CD14-positive monocyte (primary cell): ENCODE results near the gene RPS6KA3. TPM values are rescaled to one million over a fixed set of nuclear protein-coding genes. Genes with fewer than 3 reads are reported as not detected.
"Not testable (repeated sequence)": the region's sequence is repeated elsewhere in the genome, so short reads cannot be mapped to it uniquely, and the experiment has no call there.

Experiments
- DNase-seq, 3 donors: peaks; one replicate each; pipeline ENCODE4 v3.0.0-alpha.2; 2011 to 2022
- H2AFZ ChIP-seq: 2 replicates; pipeline ENCODE4 v1.6.0; 2012; ENCODE audit warnings: mild to moderate bottlenecking, low read depth, low read length, inconsistent platforms; ENCODE audit not compliant: insufficient read depth, poor library complexity, severe bottlenecking
- H3K27ac ChIP-seq, 2 donors: 1 replicate in 1 of 2; 2 replicates in 1 of 2; pipeline ENCODE4 v1.5.1; 2012 to 2013; ENCODE audit warnings: low read length in 2 of 2, control low read depth in 1 of 2, inconsistent platforms in 1 of 2, low read depth in 1 of 2, mild to moderate bottlenecking in 1 of 2
- H3K27me3 ChIP-seq, 2 donors: one replicate each; pipeline versions ENCODE4 v1.6.0 to v1.6.1; 2011 to 2013; ENCODE audit warnings: low read length in 2 of 2; ENCODE audit not compliant: control insufficient read depth in 2 of 2, insufficient read depth in 2 of 2
- H3K36me3 ChIP-seq, 2 donors: replicated peaks in 1 of 2; 1 replicate in 1 of 2; 2 replicates in 1 of 2; pipeline versions ENCODE4 v1.5.1 to v1.6.1; 2012 to 2013; ENCODE audit warnings: low read length in 2 of 2, control low read depth in 1 of 2, inconsistent platforms in 1 of 2, mild to moderate bottlenecking in 1 of 2; ENCODE audit not compliant: insufficient read depth in 2 of 2, control insufficient read depth in 1 of 2
- H3K4me1 ChIP-seq, 2 donors: 1 replicate in 1 of 2; 2 replicates in 1 of 2; pipeline versions ENCODE4 v1.5.1 to v1.6.1; 2012 to 2013; ENCODE audit warnings: low read length in 2 of 2, control low read depth in 1 of 2, inconsistent platforms in 1 of 2, mild to moderate bottlenecking in 1 of 2, moderate library complexity in 1 of 2; ENCODE audit not compliant: insufficient read depth in 2 of 2, control insufficient read depth in 1 of 2
- H3K4me2 ChIP-seq: replicated peaks from 2 replicates; pipeline ENCODE3; 2012; ENCODE audit warnings: low read length, moderate library complexity, mild to moderate bottlenecking; ENCODE audit not compliant: poor library complexity, severe bottlenecking; ENCODE audit errors: extremely low read depth
- H3K4me3 ChIP-seq, 3 experiments: fragments of 200-600 bp in 1 of 3; sonication (generic) in 1 of 3; replicated peaks in 1 of 3; 1 replicate in 2 of 3; 2 replicates in 1 of 3; pipeline ENCODE4 v1.5.1; 2011 to 2013; ENCODE audit warnings: low read length in 3 of 3, mild to moderate bottlenecking in 3 of 3, control low read depth in 2 of 3, low read depth in 2 of 3, inconsistent platforms in 1 of 3, moderate library complexity in 1 of 3
- H3K79me2 ChIP-seq: 2 replicates; pipeline ENCODE4 v1.6.0; 2012; ENCODE audit warnings: mild to moderate bottlenecking, control low read depth, inconsistent platforms, low read length, moderate library complexity; ENCODE audit not compliant: insufficient read depth
- H3K9ac ChIP-seq: 2 replicates; pipeline ENCODE4 v1.6.0; 2017; ENCODE audit warnings: low read length, mild to moderate bottlenecking; ENCODE audit not compliant: insufficient read depth, poor library complexity, severe bottlenecking
- H3K9me3 ChIP-seq, 2 donors: replicated peaks in 1 of 2; 1 replicate in 1 of 2; 2 replicates in 1 of 2; pipeline versions ENCODE4 v1.5.1 to v1.6.1; 2012 to 2013; ENCODE audit warnings: low read length in 2 of 2, control low read depth in 1 of 2; ENCODE audit not compliant: control insufficient read depth in 1 of 2, insufficient read depth in 1 of 2
- H4K20me1 ChIP-seq: 2 replicates; pipeline ENCODE4 v1.6.0; 2012; ENCODE audit warnings: mild to moderate bottlenecking, low read length, control low read depth, moderate library complexity; ENCODE audit not compliant: insufficient read depth
- H3K27ac Mint-ChIP-seq, 7 donors: one replicate each; pipeline ENCODE4 v1.8.0; 2020; ENCODE audit warnings: mild to moderate bottlenecking in 7 of 7, mixed read lengths in 7 of 7, moderate library complexity in 6 of 7, inconsistent platforms in 2 of 7
- H3K27me3 Mint-ChIP-seq, 3 donors: one replicate each; pipeline ENCODE4 v1.8.0; 2021 to 2022; ENCODE audit warnings: low read depth in 3 of 3, mild to moderate bottlenecking in 3 of 3, mixed read lengths in 3 of 3, moderate library complexity in 3 of 3, inconsistent platforms in 1 of 3
- H3K36me3 Mint-ChIP-seq, 2 donors: one replicate each; pipeline ENCODE4 v1.8.0; 2020; ENCODE audit warnings: mixed read lengths in 2 of 2, inconsistent platforms in 1 of 2, mild to moderate bottlenecking in 1 of 2
- H3K4me1 Mint-ChIP-seq: one replicate; pipeline ENCODE4 v1.8.0; 2020; ENCODE audit warnings: mild to moderate bottlenecking, mixed read lengths
- H3K4me3 Mint-ChIP-seq, 2 donors: one replicate each; pipeline ENCODE4 v1.8.0; 2020; ENCODE audit warnings: mild to moderate bottlenecking in 2 of 2, mixed read lengths in 2 of 2, moderate library complexity in 1 of 2
- H3K9me3 Mint-ChIP-seq, 7 donors: one replicate each; pipeline ENCODE4 v1.8.0; 2020 to 2022; ENCODE audit warnings: mixed read lengths in 7 of 7, mild to moderate bottlenecking in 6 of 7, moderate library complexity in 6 of 7, inconsistent platforms in 2 of 7
- WGBS: methylation state at CpG from one replicate; pipeline ENCODE4 v1.1.5; 2013; ENCODE audit warnings: missing lambda C conversion rate; ENCODE audit not compliant: insufficient coverage; 5-methylcytosine and 5-hydroxymethylcytosine counted together
- intact Hi-C, 2 donors: fragments of 100-400 bp; cut with micrococcal nuclease; formaldehyde crosslinking; loops; one replicate each; pipeline versions ENCODE4 v1.15.0 to v1.15.1; 2023
- polyA plus RNA-seq, 3 donors: library from polyadenylated mRNA; depleted of rRNA in 1 of 3; unstranded in 2 of 3; stranded (reverse) in 1 of 3; fragments of 300-500 nt in 2 of 3; fragments of >200 nt in 1 of 3; fragmentation: Illumina TruSeq in 2 of 3; gene quantifications; 1 replicate in 2 of 3; 2 replicates in 1 of 3; pipeline ENCODE4 v1.2.3, GENCODE V29; 2012 to 2021
- TF ChIP-seq, protein P1 (sequence below): fragments of 200-600 bp; IDR thresholded peaks from one replicate; pipeline ENCODE4 v1.8.0; 2022; ENCODE audit warnings: antibody characterized with exemption, mild to moderate bottlenecking

The RPS6KA3 gene
- polyA plus RNA-seq, 3 donors, result 14.6 to 28.2 (median 21.6) TPM

DNA sequence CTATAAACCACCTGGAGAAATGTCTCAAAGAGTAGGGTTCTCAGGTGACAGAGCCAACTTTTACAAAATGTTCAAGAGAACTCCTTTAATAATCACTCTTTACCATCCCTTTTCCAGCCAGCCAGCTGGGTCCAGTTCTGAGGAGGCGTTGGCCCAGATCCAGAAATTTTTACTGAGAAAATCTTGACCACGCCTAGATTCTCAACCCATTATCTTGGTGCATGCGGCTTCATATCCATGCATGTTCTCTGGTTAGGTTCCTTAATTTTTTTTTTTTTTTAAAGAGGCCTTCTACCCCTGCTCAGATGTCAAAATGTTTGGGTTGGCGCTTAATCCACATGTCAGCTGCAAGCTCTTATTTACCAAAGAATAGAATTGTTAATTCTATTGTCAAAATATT is 138.0 kb downstream of the RPS6KA3 start:
- peaks cover 5 to 12% of the 10 kb centered on the region in 2 donors for H3K4me1 ChIP-seq
- Mint-ChIP-seq H3K27ac (no peak overlapping the region), H3K4me3 (no peak overlapping the region), H3K27me3 (peaks cover 0 to 2% (median under 1%) of the 10 kb centered on the region in 3 donors), H3K4me1 (peaks cover 4% of the 10 kb centered on the region), H3K36me3 (peaks cover 10 to 67% of the 10 kb centered on the region in 2 donors), H3K9me3 (no peaks in the 10 kb centered on the region)
- no peak overlapping the region for H2AFZ ChIP-seq
- H3K27me3 ChIP-seq, result no peaks in the 10 kb centered on the region
- peaks cover 22 to 72% of the 10 kb centered on the region in 2 donors for H3K36me3 ChIP-seq
- H3K9me3 ChIP-seq, result no peaks in the 10 kb centered on the region
- WGBS, result no CpG with 5 or more reads among the region's 4 CpGs
- H3K4me2 ChIP-seq, result no peak overlapping the region
- H3K9ac ChIP-seq, result no peak overlapping the region
- DNase-seq, result no peak
- H4K20me1 ChIP-seq, result peaks cover 39% of the 10 kb centered on the region
- TF ChIP-seq, protein P1, sequence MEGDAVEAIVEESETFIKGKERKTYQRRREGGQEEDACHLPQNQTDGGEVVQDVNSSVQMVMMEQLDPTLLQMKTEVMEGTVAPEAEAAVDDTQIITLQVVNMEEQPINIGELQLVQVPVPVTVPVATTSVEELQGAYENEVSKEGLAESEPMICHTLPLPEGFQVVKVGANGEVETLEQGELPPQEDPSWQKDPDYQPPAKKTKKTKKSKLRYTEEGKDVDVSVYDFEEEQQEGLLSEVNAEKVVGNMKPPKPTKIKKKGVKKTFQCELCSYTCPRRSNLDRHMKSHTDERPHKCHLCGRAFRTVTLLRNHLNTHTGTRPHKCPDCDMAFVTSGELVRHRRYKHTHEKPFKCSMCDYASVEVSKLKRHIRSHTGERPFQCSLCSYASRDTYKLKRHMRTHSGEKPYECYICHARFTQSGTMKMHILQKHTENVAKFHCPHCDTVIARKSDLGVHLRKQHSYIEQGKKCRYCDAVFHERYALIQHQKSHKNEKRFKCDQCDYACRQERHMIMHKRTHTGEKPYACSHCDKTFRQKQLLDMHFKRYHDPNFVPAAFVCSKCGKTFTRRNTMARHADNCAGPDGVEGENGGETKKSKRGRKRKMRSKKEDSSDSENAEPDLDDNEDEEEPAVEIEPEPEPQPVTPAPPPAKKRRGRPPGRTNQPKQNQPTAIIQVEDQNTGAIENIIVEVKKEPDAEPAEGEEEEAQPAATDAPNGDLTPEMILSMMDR, result no peak
- intact Hi-C loops, result no loop called here
- H3K79me2 ChIP-seq, result no peaks in the 10 kb centered on the region
- H3K27ac ChIP-seq, result no peak overlapping the region
- H3K4me3 ChIP-seq, result no peak overlapping the region

DNA sequence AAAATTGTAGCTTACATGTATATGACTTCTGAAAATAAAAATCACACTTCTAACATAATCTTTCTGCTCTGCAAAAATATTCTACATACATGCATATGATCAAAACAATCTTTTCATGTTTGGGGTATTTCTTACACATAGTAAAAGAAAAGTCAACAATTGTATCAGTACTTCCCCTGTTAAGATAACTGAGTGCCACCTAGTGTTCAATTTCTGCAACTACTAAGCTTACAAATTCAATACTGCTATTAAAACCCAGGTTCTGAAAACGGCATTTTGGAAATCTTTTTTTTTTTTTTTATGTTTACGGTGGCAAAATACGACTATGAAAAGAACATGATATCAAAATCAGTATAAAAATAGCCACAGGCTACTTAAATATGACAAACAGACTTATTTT is 139.3 kb downstream of the RPS6KA3 start:
- H2AFZ ChIP-seq, intact Hi-C loops, H3K4me1 Mint-ChIP-seq, H3K4me3 Mint-ChIP-seq, H3K27ac Mint-ChIP-seq, H3K4me2 ChIP-seq, H3K27me3 Mint-ChIP-seq, H3K4me1 ChIP-seq, H3K4me3 ChIP-seq, H3K9me3 Mint-ChIP-seq, H3K27ac ChIP-seq, H3K79me2 ChIP-seq, H3K27me3 ChIP-seq, H3K9ac ChIP-seq, H3K9me3 ChIP-seq, DNase-seq: not testable (repeated sequence)
- TF ChIP-seq, protein P1, result peak; percentile 25
- peaks cover 10 to 57% of the 10 kb centered on the region in 2 donors for H3K36me3 Mint-ChIP-seq
- peaks cover 26% of the 10 kb centered on the region for H4K20me1 ChIP-seq
- H3K36me3 ChIP-seq, result peaks cover 22 to 62% of the 10 kb centered on the region in 2 donors
- WGBS, result no CpG with 5 or more reads among the region's 3 CpGs

DNA sequence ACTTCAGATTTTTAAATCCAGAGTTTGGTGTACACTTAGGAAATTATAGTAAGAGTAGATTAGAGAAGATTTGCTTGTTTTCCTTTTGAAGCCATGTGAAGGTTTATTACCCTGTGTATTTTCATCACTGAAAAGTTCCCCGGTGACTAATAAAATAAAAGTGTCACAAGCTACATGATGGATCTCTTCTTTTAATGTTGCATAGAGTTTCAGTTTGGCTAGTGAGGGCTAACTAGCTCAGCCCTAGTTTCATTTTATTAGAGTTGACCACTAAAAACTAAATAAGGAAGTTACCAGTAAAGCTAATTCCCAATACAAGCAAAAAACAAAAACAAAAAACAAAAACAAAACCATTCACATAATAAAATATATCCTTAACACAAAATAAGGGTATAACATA is 139.9 kb downstream of the RPS6KA3 start:
- H3K4me2 ChIP-seq, H3K4me3 ChIP-seq, H3K79me2 ChIP-seq, H3K4me1 ChIP-seq, intact Hi-C loops, H3K4me3 Mint-ChIP-seq, DNase-seq, H3K27ac ChIP-seq, H2AFZ ChIP-seq, H3K9me3 ChIP-seq, H3K27me3 ChIP-seq, H3K4me1 Mint-ChIP-seq, H3K27ac Mint-ChIP-seq, H3K27me3 Mint-ChIP-seq, H3K9ac ChIP-seq, H3K9me3 Mint-ChIP-seq: not testable (repeated sequence)
- Histone ChIP-seq H4K20me1 (peaks cover 21% of the 10 kb centered on the region), H3K36me3 (peaks cover 20 to 56% of the 10 kb centered on the region in 2 donors)
- H3K36me3 Mint-ChIP-seq, result peaks cover 10 to 53% of the 10 kb centered on the region in 2 donors
- WGBS, result no CpG with 5 or more reads among the region's 1 CpG
